HG02981 (cell line): ENCODE results near the gene WWC2.

Source experiments
- ATAC-seq: cut with Tn5 transposase; IDR thresholded peaks from one replicate; pipeline ENCODE4 v1.9.1; 2021; ENCODE audit warnings: mild to moderate bottlenecking, moderate library complexity; ENCODE audit not compliant: unreplicated experiment

Gene WWC2

GRCh38 chr4:183098723-183099536, at the start of gene WWC2:
TSS of gene WWC2 (plus strand) at chr4:183099257. CDS start at chr4:183099492, 235 bp downstream.
- peak; percentile 76 for ATAC-seq

DNA sequence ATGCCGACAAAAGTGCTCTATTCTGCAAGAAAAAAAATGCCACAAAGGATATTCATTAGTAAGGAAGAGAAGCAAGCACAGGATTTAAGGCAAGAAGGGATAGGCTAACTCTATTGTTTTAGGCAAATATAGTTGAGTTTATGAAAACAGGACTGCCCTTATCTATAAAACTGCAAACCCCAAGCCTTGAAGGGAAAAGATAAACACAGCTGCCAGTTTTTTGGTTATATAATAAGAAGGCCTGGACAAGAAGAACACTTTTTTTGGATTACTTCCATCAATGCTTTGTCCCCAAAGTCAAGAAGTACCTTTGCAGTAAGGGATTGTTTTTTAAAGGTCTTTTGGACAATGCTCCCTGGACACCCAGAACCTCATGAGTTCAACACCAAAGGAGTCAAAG, 45.4 kb upstream of the WWC2 start:
- ATAC-seq: no peak

DNA sequence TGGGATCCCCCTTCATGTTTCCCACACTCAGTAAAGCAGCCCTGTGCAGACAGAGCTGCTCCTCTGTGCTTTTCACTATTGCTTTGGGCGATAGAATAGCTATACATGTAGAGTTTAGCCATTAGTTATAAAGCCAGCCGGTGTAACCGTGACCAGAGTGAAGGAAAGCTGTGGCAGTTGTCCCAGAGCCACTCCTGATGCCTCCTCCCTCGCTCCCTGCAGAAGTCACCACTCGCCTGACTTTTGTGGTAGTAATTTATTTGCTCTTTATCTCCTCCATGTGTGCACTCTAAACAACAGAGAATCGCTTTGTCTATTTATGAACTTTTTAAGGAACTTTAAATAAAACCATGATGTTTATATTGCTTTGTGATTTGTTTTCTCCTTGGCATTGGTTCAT, 41.8 kb upstream of the WWC2 start:
- no peak for ATAC-seq

DNA sequence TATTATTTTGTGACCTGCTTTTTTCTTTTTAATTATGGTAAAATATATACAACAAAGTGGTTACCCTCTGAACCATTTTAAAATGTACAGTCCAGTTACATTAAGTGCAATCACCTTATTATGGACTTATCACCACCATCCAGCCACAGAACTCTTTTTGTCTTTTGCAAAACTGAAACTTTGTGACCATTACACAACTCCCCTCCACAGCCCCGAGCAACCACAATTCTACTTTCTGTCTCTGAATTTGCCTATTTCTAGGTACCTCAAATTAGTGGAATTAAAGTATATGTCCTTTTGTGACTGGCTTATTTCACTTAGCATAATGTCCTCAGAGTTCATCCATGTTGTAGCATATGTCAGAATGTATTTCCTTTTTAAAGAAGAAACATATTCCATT, 39.3 kb upstream of the WWC2 start:
- peak; percentile 83 for ATAC-seq

DNA sequence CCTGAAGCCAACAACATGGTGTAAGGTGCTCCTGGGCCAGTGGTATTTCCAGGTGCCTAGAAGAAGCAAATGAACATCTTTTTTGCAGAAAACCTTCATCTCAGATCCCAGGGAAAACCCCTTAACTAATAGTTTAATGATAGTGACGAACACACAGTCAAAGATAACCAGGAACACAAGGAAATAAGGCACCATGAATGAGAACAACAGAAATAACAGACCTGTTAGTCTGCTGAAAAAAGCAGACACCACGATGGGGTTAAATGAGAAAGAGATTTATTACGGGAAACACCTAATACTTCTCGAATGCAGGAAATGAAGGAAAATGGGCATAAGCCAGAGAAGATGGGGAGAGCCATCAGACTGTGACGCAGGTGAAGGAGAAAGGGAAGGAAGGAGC, 30.6 kb upstream of the WWC2 start:
- no peak for ATAC-seq

DNA sequence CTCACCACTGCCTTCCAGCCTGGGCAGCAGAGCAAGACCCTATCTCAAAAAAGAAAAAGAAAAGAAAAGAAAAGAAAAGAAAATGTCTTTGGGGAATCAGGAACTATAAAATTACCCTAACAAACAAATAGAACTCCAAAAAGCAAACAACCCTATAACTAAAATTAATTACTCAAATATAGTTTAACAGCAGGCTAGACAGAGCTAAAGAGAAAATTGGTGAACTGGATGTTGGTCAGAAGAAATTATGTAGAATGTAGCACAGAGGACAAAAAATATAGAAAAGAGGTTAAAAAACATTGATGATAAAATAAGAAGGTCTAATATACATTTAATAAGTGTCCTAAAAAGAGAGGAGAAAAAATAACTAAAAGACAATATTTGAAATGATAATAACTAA, 27.8 kb upstream of the WWC2 start:
- no peak for ATAC-seq

- ATAC-seq: no peak
Observed at GRCh38 chr4:183072176-183072575, 26.9 kb upstream of the WWC2 start.

- no peak for ATAC-seq
Observed at GRCh38 chr4:183073838-183074145, 25.3 kb upstream of the WWC2 start.

GRCh38 chr4:183074288-183074990, 24.6 kb upstream of the WWC2 start:
- no peak for ATAC-seq

GRCh38 chr4:183078634-183079033, 20.4 kb upstream of the WWC2 start:
- ATAC-seq: no peak

DNA sequence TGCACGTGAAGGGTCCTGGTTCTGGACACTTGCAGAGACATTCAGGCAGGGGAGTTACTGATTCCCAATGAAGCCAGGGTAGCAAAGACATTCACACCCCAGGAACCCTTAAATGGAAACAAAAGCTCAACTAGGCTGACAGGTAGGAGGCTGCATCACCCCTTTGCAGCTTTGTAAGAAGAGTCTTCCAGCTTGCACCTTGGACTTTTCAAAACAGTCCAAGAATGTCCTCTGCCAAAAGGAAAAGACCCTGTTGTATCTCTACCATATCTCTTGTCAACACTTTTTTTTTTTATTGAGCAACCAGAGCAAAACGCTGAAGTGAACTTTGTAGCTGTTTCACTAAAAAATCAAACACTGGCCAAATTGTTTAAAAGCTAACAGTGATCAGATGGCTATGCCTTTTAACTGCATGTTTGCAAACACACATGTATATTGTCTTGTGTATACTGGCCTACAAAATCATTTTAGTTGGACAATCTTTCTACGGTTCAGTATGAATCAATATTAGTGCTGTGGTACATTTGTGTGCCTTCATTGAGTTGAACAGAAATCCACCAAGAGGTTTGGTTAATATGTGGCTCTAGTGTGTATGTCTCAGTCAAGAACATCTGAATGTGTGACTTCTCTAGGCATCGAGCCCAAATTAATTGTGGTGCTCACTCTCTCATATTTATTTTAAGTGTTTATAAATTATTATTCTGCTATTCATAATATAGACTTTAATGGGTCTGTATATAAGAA, 18.5 kb upstream of the WWC2 start:
- no peak for ATAC-seq

DNA sequence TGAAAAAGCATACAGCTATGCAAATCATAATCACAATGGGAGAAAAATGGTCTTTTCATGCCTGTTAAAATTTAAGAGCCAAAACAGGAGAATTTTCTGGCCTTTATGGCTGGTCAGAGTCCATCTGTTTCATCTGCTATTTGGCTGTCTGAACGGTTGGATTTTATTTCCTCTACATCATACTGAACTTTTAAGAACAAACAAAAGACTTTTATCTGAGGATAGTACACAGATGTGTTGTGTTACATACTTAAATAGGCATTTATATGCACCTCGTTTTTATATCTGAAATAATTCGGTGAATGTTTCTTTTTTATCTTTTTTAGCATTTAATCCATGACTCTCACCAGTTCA, 18.0 kb upstream of the WWC2 start:
- no peak for ATAC-seq

DNA sequence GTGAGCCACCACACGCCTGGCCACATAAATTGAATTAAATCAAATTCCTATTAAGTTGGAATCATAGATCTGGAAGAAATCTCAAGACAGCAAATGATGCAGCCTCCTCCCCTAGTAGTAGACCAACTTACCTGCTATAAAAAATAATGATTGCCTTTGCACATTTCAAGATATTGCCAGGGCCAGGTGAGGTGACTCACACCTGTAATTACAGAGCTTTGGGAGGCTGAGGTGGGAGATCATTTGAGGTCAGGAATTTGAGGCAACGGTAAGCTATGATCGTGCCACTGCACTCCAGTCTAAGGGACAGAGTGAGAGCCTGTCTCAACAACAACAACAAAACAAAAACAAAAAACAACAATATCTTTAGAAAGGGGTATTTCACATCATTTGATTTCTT, 17.0 kb upstream of the WWC2 start:
- ATAC-seq: no peak

- no peak for ATAC-seq
Observed at GRCh38 chr4:183094393-183095198, 4.5 kb upstream of the WWC2 start.

DNA sequence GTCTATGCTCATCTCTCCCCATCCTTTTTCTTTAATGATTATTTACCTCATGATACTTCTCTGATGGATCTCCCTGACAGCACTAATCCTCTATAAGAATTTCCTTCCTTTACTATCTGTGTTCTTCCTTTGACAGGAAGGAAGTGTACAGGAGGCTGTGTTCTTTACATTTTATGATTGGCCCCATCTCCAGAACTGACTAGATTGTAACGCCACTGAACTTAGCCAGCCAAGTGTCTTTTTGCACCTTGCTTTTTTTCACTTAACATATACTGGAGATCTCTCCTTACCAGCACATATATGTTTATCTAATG, 3.9 kb upstream of the WWC2 start:
- ATAC-seq: no peak

DNA sequence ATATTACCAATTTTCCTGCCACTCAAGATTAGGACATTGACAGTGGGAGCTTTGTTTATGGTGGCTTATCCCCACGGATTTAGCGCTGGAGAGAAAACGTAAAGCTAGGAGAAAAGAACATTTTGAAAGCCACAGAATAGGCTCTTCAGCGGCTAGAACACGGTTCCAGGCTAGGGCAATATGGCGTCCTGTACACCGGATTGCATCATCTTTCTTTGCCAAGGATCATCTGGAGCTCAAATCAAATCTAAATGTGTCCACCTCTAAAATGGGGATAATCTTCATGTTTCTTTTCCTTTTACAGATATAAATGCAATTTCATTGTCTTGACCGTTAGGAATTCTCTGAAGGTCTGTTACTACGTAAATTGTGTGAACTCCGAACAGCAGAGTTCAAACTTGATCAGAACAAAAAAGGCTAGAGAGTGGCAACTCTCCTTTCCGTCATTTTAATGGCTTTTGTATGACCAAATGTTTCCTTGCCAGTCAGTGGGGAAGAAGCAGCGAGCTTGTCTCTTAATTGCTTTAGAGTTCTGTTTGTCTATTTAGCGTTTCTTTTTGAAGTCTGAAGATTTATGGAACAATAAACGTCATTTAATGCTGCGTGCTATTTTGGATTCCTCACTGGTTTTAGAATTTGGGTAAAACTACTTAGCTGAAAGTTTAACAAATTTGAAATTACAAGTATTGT, 2.6 kb upstream of the WWC2 start:
- no peak for ATAC-seq

GRCh38 chr4:183097231-183098018, 1.6 kb upstream of the WWC2 start:
- no peak for ATAC-seq

GRCh38 chr4:183098019-183098722, 886 bp upstream of the WWC2 start:
- peak; percentile 32 for ATAC-seq

GRCh38 chr4:183099537-183100297, 660 bp downstream of the WWC2 start:
- ATAC-seq: no peak
